Measurements from ENCODE around the gene C1RL.
A peak's percentile ranks its signal among the peaks of the same experiment; 100 is the strongest.

Gene C1RL

GRCh38 chr12:7136676-7137075 lies 27.7 kb upstream of the C1RL start:
- no peak for DNase-seq

- no peak for DNase-seq
Measured at GRCh38 chr12:7136071-7136470, 27.1 kb upstream of the C1RL start.

GRCh38 chr12:7134396-7135166 lies 25.6 kb upstream of the C1RL start:
- DNase-seq: no peak

- DNase-seq: no peak
Measured at GRCh38 chr12:7131502-7131866, 22.5 kb upstream of the C1RL start.

GRCh38 chr12:7130701-7131501 lies 21.9 kb upstream of the C1RL start:
- peak in 1 of 2 experiments; percentile 20 for DNase-seq

- DNase-seq: peak; percentile 27 to 84
Measured at GRCh38 chr12:7129872-7130691, 21.1 kb upstream of the C1RL start, which contains the start of gene CLSTN3. Gene CLSTN3 (plus strand): TSS chr12:7130371. CDS start chr12:7130649, 278 bp downstream.

DNA sequence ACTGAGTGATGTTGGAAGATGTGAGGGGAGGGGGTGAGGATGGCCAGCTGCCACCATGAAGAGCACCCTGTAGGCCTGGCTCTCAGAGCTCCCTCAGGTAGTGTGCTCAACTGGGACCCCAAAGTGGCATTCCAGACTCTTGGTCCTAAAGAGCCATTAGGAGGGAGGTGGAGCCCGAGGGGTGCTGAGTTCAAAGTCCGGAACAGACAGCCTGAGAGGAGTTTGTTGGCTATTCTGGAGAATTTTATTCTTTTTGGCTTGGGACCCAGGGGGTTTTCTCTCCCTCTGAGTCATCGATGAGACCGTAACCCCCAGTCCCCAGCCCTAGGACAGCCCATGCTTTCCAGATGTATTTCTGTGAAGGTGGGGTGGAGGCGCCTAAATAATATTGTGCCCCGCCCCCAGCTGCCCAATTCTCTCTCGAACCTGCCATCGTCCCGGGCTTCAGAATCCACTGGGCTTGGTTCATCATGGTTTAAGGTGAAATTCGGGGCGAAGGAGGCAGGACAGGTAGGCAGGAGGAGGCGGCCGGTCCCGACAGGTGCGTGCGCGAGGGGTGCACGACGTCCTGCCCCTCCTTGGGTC lies 20.4 kb upstream of the C1RL start:
- no peak for DNase-seq

DNA sequence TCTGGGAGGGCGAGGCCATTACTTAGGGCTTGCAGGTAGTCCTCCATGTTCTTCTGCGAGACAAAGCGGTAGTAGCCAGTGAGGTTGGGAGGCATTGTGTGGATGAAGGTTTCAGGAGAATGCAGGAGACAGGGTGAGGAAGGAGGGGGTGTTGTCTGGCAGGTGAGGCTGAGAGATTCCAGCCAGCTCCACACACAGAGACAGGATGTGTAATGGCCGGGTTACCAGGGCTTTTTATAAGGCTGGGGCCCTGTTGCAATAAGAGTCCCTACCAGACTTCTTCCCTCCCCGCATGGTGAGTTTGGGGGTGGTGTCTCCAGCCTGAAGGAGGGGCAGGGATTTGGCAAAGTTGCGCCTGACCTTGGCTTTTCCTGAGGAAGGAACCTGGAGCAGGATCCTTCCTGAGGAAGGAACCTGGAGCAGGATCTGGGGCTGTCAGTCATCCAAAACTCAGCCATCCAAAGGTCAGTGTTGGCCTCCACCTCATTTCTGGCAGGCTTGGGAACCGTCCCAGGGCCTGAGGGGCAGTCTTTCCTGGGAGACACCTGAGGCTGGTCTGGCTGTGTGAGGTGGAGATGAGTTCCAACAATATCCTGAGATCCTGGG lies 19.8 kb upstream of the C1RL start, which contains the start of gene RBP5:
Gene RBP5 (minus strand): TSS at position 209 of the 606 bp plus-strand sequence. CDS start 114 bp downstream, at position 95.
- no peak for DNase-seq

GRCh38 chr12:7127916-7128626 lies 19.1 kb upstream of the C1RL start:
- DNase-seq: no peak

GRCh38 chr12:7125632-7126227 lies 16.7 kb upstream of the C1RL start:
- no peak for DNase-seq

- no peak for DNase-seq
Measured at GRCh38 chr12:7123806-7124522, 14.9 kb upstream of the C1RL start.

DNA sequence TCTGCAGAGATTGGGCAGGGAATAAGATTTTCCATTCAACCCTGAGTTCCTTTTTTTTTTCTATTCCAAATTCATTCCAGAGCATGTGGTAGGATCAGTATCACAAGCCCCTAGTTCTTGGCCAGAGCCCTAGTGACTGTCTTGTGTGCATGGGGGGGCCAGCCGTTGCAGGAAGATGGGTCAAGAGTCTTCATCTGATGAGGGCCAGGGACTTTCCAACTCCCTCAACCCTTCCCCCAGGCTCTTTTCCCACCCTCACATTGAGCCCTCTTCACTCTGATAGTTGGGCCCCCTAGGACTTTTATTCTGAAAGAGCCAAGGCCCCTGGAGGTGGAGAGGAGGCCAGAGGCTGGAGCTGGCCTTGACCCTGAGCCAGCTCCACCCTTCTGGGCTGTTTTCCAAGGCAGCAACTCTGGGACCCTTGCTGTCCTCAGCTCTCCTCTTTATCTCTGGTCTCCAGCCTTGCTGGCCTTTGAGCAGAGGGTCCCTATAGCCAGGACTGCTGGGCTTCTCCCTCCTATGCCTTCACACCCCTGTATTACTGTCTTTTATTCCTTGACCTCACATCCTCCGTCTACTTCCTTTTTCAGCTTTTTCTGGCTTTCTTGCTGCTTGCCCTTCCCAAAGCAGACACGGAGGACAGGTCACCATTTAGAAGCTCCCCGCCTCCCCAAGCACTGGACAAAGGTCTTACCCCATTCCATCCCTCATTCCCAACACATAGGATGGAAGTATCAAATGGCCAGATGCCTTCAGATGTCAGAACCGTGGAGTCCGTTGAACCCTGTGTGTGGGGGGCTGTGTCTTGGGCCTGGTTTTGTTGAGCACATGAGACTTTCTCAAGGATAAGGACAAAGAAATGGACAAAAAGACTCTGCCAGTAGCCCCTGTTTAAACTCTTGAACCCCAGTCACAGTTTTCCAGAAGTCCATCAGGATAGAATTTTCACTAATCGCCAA lies 14.1 kb upstream of the C1RL start:
- no peak for DNase-seq

DNA sequence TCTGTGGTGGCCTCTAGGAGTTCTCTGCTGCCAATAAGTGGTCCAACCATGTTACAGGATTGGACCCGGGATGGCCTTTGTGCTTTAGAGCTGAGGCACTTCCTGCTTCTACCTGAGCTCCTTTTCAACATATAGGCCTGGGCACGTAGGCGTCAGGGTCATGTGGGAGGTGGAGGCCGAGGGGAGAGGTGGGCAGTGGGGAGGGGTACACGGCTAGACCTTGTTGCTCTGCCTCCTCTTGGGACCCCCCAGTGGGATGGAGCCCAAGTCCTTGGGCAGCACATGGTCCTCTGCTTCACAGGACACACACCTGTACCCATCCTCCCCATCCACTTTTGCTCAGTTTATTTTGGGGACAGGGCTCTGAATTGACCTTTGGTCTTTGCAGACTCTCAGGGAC lies 12.3 kb upstream of the C1RL start:
- DNase-seq: no peak

DNA sequence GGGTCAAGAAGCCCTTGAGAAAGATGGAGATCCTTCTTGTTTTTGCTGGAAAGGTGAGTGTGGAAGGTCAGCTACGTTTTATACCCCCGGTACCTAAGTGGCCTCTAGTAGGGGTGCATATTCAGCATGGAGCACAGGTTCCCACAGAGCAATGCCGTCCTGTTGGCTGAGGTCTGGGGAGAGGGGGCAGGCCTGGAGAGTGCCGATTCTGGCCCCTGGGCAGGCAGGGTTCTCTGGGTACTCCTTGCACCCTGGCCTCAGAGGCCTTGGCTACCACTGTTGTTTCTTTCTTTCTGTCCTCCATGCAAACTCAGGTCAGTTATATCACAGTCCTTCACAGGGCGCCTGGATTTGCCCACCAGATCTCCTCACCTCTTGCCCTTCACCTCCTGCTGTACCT lies 11.2 kb upstream of the C1RL start:
- no peak for DNase-seq

DNA sequence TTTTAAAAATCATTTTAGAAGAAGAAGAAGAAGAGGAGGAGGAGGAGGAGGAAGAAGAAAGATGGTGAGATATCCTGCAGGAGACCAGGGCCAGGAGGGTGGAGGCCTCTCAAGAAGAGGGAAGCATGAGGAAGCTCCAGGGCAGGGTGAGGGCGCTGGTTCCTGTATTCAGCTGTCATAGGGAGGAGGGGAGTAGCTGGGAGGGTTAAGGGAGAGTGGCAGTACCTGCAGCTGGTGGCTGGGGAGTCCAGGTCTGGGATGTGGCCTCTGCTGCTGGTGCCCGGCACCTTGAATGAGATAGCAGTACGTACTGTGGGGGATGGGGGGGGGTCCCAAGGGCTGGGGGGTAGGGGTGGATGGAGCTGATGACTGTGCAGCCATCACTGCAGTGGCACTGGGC lies 9.9 kb upstream of the C1RL start:
- no peak for DNase-seq

DNA sequence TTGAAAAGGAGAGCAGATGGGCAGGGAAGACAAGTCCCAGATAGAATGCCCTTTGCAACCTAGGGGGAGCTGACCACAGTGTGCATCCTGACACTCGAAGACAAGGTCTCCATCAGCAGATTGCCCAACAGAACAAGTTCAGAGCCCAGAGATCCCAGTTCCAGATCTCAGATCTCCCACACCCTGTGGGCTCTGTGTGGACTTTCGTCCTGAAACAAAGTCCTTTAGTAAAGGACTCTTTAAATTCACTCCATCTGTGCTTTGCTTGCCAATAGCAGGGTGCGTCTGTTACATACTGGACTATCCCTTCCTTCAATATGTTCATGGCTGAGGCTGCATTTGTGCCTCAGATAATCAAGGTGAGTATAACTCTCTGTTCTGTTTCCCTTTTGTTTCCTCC lies 8.7 kb upstream of the C1RL start:
- no peak for DNase-seq

DNA sequence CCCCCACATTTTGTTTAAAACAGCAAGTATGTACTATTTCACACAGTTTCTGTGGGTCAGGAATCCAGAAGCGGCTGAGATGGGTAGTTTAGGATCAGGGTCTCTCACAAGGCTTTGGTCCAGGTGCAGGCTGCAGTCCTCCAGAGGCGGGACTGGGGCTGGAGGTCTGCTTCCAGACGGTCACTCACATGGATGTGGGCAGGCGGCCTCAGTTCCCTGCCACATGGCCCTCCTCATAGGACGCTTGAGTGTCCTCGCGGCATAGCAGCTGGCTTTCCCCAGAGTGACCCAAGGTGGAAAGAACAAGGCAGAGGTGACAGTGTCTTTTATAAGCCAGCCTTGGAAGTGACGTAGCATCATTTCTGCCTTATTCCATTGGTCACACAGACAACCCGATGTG lies 7.9 kb upstream of the C1RL start:
- no peak for DNase-seq

DNA sequence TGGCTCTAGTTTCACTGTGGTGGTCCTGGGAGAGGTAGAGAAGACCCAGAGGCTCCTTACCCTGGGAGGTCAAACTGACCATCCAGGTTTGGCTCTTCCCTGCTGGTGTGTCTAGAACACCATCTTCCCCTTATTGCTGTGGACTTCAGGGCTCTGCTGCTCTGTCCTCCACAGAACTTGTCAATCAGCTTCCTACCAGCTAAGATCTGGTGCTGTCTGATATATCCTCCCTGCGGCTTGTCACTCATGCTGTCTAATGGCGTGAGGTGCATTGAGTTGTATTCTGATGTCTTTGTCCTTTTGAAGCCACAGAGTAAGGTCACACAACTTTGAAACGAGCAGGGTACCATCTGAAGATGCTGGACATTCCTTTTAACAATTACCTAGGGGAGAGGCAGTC lies 7.2 kb upstream of the C1RL start:
- DNase-seq: no peak

- DNase-seq: no peak
Measured at GRCh38 chr12:7114851-7115250, 5.8 kb upstream of the C1RL start.
